HepG2 (cell line): Measurements from ENCODE around the gene SERPINB6. TPM values are rescaled to one million over a fixed set of nuclear protein-coding genes. Genes with fewer than 3 reads are reported as not detected.

Source experiments
- ATAC-seq: fragments of 200-7000 bp; cut with Tn5 transposase; 3 replicates; pipeline ENCODE4 v1.9.1; 2020; ENCODE audit warnings: mild to moderate bottlenecking, moderate library complexity
- BruUV-seq: library from RNA; stranded (reverse); fragments of 400-500 nt; replicated peaks from 2 replicates; lab custom pipeline; 2021; lab: Mats Ljungman, UMichigan
- CTCF ChIA-PET: fragments of 300-600 bp; formaldehyde crosslinking; extraction: SDS; loops from one replicate; lab custom pipeline; 2021; ENCODE audit warnings: low total read pairs, inconsistent platforms, low intra/inter-chr PET ratio; lab: Yijun Ruan, JAX
- POLR2A ChIA-PET: fragments of 350-600 bp; sonication (Branson Sonifier 250); formaldehyde crosslinking; loops from one replicate; lab custom pipeline; 2020; ENCODE audit warnings: antibody characterized with exemption, inconsistent platforms; lab: Yijun Ruan, JAX
- DNase-seq: peaks from one replicate; pipeline ENCODE4 v3.0.0-alpha.2; 2015; ENCODE audit warnings: low spot score
- FAIRE-seq: peaks from 3 replicates; lab custom pipeline; 2011; peaks lifted over from hg19 to GRCh38; lab: Jason Lieb, UNC
- H2AFZ ChIP-seq: one replicate; pipeline ENCODE4 v1.6.1; 2011; ENCODE audit warnings: low read length, inconsistent platforms
- H3K27ac ChIP-seq: fragments of 300-600 bp; 3 replicates; pipeline ENCODE4 v1.8.0; 2011; ENCODE audit warnings: mixed run types, mild to moderate bottlenecking, mixed read lengths, low read length, inconsistent platforms; ENCODE audit not compliant: insufficient read depth; ENCODE audit errors: extremely low read length
- H3K27me3 ChIP-seq, 2 experiments: fragments of 200-600 bp in 1 of 2; 2 replicates in 1 of 2; 3 replicates in 1 of 2; pipeline versions ENCODE4 v1.6.0 to v1.8.0; 2011; ENCODE audit warnings: low read length in 2 of 2, mild to moderate bottlenecking in 2 of 2, moderate library complexity in 2 of 2, inconsistent platforms in 1 of 2; ENCODE audit not compliant: insufficient read depth in 2 of 2, control insufficient read depth in 1 of 2
- H3K36me3 ChIP-seq, 2 experiments: fragments of 200-600 bp in 1 of 2; replicated peaks in 1 of 2; 2 replicates in 1 of 2; 3 replicates in 1 of 2; pipeline versions ENCODE4 v1.5.1 to v1.8.0; 2011; ENCODE audit warnings: low read length in 2 of 2, inconsistent platforms in 1 of 2; ENCODE audit not compliant: insufficient read depth in 2 of 2, control insufficient read depth in 1 of 2
- H3K4me1 ChIP-seq: 2 replicates; pipeline ENCODE4 v1.5.1; 2012; ENCODE audit warnings: low read length, inconsistent platforms; ENCODE audit not compliant: insufficient read depth
- H3K4me2 ChIP-seq: 2 replicates; pipeline ENCODE4 v1.6.0; 2011; ENCODE audit warnings: low read depth, low read length, inconsistent platforms
- H3K4me3 ChIP-seq, 3 experiments: fragments of 200-600 bp in 1 of 3; sonication (generic), shearing (Covaris generic) in 1 of 3; replicated peaks in 1 of 3; 2 replicates each; pipeline ENCODE4 v1.5.1; 2011 to 2016; ENCODE audit warnings: low read length in 3 of 3, inconsistent platforms in 2 of 3, low read depth in 2 of 3, mild to moderate bottlenecking in 2 of 3, control low read depth in 1 of 3, mixed read lengths in 1 of 3; ENCODE audit not compliant: insufficient read depth in 1 of 3
- H3K79me2 ChIP-seq: one replicate; pipeline ENCODE4 v1.6.1; 2011; ENCODE audit warnings: low read length, inconsistent platforms; ENCODE audit not compliant: insufficient read depth
- H3K9ac ChIP-seq: 2 replicates; pipeline ENCODE4 v1.6.0; 2011; ENCODE audit warnings: mild to moderate bottlenecking, low read depth, low read length, inconsistent platforms; ENCODE audit not compliant: insufficient read depth
- H3K9me3 ChIP-seq: 2 replicates; pipeline ENCODE4 v1.5.1; 2012; ENCODE audit warnings: mild to moderate bottlenecking, low read length
- H4K20me1 ChIP-seq: 2 replicates; pipeline ENCODE4 v1.6.0; 2011; ENCODE audit warnings: inconsistent platforms, mild to moderate bottlenecking, low read length, moderate library complexity; ENCODE audit not compliant: insufficient read depth
- DR1 ChIP-seq: sonication (generic); formaldehyde crosslinking; IDR thresholded peaks from 2 replicates; pipeline ENCODE4 v1.8.0; 2021; ENCODE audit warnings: mild to moderate bottlenecking, missing genetic modification reagents, inconsistent platforms
- ELF3 ChIP-seq: IDR thresholded peaks from 2 replicates; pipeline ENCODE4 v1.6.1; 2016; ENCODE audit warnings: missing genetic modification reagents, missing compliant biosample characterization
- EP300 ChIP-seq, 3 experiments: sonication (generic) in 1 of 3; formaldehyde crosslinking in 1 of 3; IDR thresholded peaks; 2 replicates each; pipeline versions ENCODE4 v1.5.1 to v1.6.1; 2011 to 2020; ENCODE audit warnings: low read depth in 2 of 3, low read length in 2 of 3, borderline replicate concordance in 1 of 3, improper control_type of control experiment in 1 of 3, mild to moderate bottlenecking in 1 of 3, missing genetic modification reagents in 1 of 3, moderate library complexity in 1 of 3
- ETV5 ChIP-seq: IDR thresholded peaks from 2 replicates; pipeline ENCODE4 v1.6.1; 2018; ENCODE audit warnings: missing biosample characterization, missing genetic modification reagents, inconsistent platforms, borderline replicate concordance
- FOXM1 ChIP-seq: sonication (generic); formaldehyde crosslinking; IDR thresholded peaks from 2 replicates; pipeline ENCODE4 v1.5.0; 2020; ENCODE audit warnings: missing genetic modification reagents
- JUN ChIP-seq: sonication (generic); formaldehyde crosslinking; IDR thresholded peaks from 2 replicates; pipeline ENCODE4 v1.4.0; 2020; ENCODE audit warnings: mild to moderate bottlenecking, missing genetic modification reagents
- MTF1 ChIP-seq: sonication (generic); formaldehyde crosslinking; IDR thresholded peaks from 2 replicates; pipeline ENCODE4 v1.5.0; 2020; ENCODE audit warnings: missing genetic modification reagents
- RXRA ChIP-seq: sonication (generic); formaldehyde crosslinking; IDR thresholded peaks from 2 replicates; pipeline ENCODE4 v1.5.1; 2020; ENCODE audit warnings: missing genetic modification reagents
- SMYD3 ChIP-seq: sonication (generic); formaldehyde crosslinking; IDR thresholded peaks from 2 replicates; pipeline ENCODE4 v1.8.1; 2023; ENCODE audit warnings: mild to moderate bottlenecking, missing genetic modification reagents
- TBX3 ChIP-seq: fragments of 450-650 bp; IDR thresholded peaks from 2 replicates; pipeline ENCODE4 v1.6.1; 2017; ENCODE audit warnings: antibody characterized with exemption, mild to moderate bottlenecking, inconsistent platforms, borderline replicate concordance
- ZEB1 ChIP-seq: IDR thresholded peaks from 2 replicates; pipeline ENCODE4 v1.6.1; 2012; ENCODE audit warnings: mild to moderate bottlenecking, low read depth, inconsistent platforms; ENCODE audit not compliant: insufficient replicate concordance
- ZNF17 ChIP-seq: sonication (generic); formaldehyde crosslinking; IDR thresholded peaks from 2 replicates; pipeline ENCODE4 v1.5.0; 2020; ENCODE audit warnings: mild to moderate bottlenecking, missing genetic modification reagents
- ZNF557 ChIP-seq: sonication (generic); formaldehyde crosslinking; IDR thresholded peaks from 2 replicates; pipeline ENCODE4 v1.4.0; 2020; ENCODE audit warnings: missing genetic modification reagents
- ZNF570 ChIP-seq: sonication (generic); formaldehyde crosslinking; IDR thresholded peaks from 2 replicates; pipeline ENCODE4 v1.4.0; 2020; ENCODE audit warnings: mild to moderate bottlenecking, missing genetic modification reagents, borderline replicate concordance
- ZNF670 ChIP-seq: sonication (generic); formaldehyde crosslinking; IDR thresholded peaks from 2 replicates; pipeline ENCODE4 v1.8.0; 2022; ENCODE audit warnings: mild to moderate bottlenecking, missing genetic modification reagents, borderline replicate concordance
- WGBS: methylation state at CpG from one replicate; pipeline ENCODE4 v1.1.6; 2017; ENCODE audit warnings: low lambda C conversion rate; 5-methylcytosine and 5-hydroxymethylcytosine counted together
- in situ Hi-C: cut with HindIII; loops from 2 replicates; pipeline ENCODE4 v1.10.0; 2017; ENCODE audit warnings: low pct_unique_long_range_greater_than_20kb; ENCODE audit not compliant: extremely low pct_ligation_motif_present
- intact Hi-C: fragments of 100-400 bp; cut with micrococcal nuclease; formaldehyde crosslinking; loops from one replicate; pipeline ENCODE4 v1.10.0; 2022; ENCODE audit not compliant: unreplicated experiment
- polyA plus RNA-seq, 8 experiments: library from polyadenylated mRNA; depleted of rRNA in 3 of 8; stranded (reverse) in 7 of 8; unstranded in 1 of 8; fragments of >200 nt; fragmentation: Illumina TruSeq in 4 of 8; extraction: Trizol in 4 of 8; gene quantifications; 2 replicates each; pipeline versions ENCODE4 v1.2.1 to v1.2.3, GENCODE V29; 2011 to 2016; ENCODE audit warnings: low read depth in 4 of 8, missing spikeins in 1 of 8, mixed read lengths in 1 of 8; ENCODE audit not compliant: insufficient read depth in 1 of 8
- total RNA-seq, 5 experiments: library from RNA; depleted of rRNA; stranded (reverse); fragments of >200 nt; fragmentation: Illumina TruSeq; extraction: Trizol; gene quantifications; 2 replicates each; pipeline ENCODE4 v1.2.3, GENCODE V29; 2016; ENCODE audit warnings: low read depth in 1 of 5
- TF ChIP-seq, protein P1 (sequence below): sonication (generic); formaldehyde crosslinking; IDR thresholded peaks from 2 replicates; pipeline ENCODE4 v1.4.0; 2020; ENCODE audit warnings: missing genetic modification reagents; ENCODE audit errors: not compliant biosample characterization
- TF ChIP-seq, protein P2 (sequence below): sonication (generic); formaldehyde crosslinking; IDR thresholded peaks from 2 replicates; pipeline ENCODE4 v1.5.0; 2020; ENCODE audit warnings: mild to moderate bottlenecking, missing genetic modification reagents
- TF ChIP-seq, protein P3 (sequence below): fragments of 450-650 bp; IDR thresholded peaks from 2 replicates; pipeline ENCODE4 v1.6.1; 2017
- TF ChIP-seq, protein P4 (sequence below): sonication (generic); IDR thresholded peaks from 2 replicates; pipeline ENCODE4 v1.6.1; 2016; ENCODE audit warnings: low read depth, borderline replicate concordance

SERPINB6 gene
- total and polyA plus RNA-seq, 2 of the 13 experiments (the other 11 are each of a cell fraction or from before 2014, with no cell fraction given), result 38.2 to 61.3 TPM

DNA sequence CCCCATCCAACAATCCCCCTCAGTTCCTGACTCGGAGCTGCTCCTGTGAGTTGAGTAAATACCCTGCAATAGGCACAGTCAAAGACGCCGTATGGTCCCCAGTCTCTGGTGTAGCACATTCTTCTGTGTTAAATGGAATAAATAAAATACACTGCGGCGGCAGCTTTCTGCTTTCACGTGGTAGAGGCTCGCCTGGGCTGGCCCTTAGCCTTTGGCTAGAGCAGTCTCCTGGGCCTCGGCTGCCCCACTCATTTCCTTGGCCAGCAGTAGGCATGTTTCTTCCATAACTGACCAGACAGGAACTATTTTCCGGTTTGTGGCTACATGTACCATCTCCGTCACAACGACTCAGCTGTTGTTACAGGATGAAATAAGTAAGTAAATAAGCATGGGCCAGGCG is 20.7 kb downstream of the SERPINB6 start:
- H3K9ac ChIP-seq, result no peak overlapping the region
- H3K27ac ChIP-seq, result no peak overlapping the region
- peaks cover 1 to 5% of the 10 kb centered on the region in 2 experiments; a peak in 2 of 5 replicates for H3K36me3 ChIP-seq
- no peak for FAIRE-seq
- no peak for TF ChIP-seq ZNF570
- TF ChIP-seq FOXM1, result no peak
- TF ChIP-seq TBX3, result no peak
- TF ChIP-seq DR1 (CRISPR knock-in tag), result no peak
- no peak for TF ChIP-seq ELF3 (CRISPR knock-in tag)
- no peak for TF ChIP-seq EP300 (IDR thresholded peaks at IDR 0.05; ENCODE audit: low read depth in 2 of 2, low read length in 2 of 2)
- no peak for TF ChIP-seq EP300 (CRISPR knock-in tag; IDR thresholded peaks at IDR 0.05; ENCODE audit: borderline replicate concordance)
- no peak for TF ChIP-seq ETV5 (CRISPR knock-in tag)
- TF ChIP-seq ZNF557 (CRISPR knock-in tag), result no peak
- TF ChIP-seq, protein P1, sequence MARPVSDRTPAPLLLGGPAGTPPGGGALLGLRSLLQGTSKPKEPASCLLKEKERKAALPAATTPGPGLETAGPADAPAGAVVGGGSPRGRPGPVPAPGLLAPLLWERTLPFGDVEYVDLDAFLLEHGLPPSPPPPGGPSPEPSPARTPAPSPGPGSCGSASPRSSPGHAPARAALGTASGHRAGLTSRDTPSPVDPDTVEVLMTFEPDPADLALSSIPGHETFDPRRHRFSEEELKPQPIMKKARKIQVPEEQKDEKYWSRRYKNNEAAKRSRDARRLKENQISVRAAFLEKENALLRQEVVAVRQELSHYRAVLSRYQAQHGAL, result no peak
- TF ChIP-seq, protein P2, sequence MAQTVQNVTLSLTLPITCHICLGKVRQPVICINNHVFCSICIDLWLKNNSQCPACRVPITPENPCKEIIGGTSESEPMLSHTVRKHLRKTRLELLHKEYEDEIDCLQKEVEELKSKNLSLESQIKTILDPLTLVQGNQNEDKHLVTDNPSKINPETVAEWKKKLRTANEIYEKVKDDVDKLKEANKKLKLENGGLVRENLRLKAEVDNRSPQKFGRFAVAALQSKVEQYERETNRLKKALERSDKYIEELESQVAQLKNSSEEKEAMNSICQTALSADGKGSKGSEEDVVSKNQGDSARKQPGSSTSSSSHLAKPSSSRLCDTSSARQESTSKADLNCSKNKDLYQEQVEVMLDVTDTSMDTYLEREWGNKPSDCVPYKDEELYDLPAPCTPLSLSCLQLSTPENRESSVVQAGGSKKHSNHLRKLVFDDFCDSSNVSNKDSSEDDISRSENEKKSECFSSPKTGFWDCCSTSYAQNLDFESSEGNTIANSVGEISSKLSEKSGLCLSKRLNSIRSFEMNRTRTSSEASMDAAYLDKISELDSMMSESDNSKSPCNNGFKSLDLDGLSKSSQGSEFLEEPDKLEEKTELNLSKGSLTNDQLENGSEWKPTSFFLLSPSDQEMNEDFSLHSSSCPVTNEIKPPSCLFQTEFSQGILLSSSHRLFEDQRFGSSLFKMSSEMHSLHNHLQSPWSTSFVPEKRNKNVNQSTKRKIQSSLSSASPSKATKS (CRISPR knock-in tag), result no peak
- no peak for TF ChIP-seq ZEB1
- no peak for TF ChIP-seq MTF1 (CRISPR knock-in tag)
- TF ChIP-seq SMYD3 (CRISPR knock-in tag), result no peak
- no peak for TF ChIP-seq JUN (CRISPR knock-in tag)
- TF ChIP-seq RXRA (CRISPR knock-in tag), result no peak
- TF ChIP-seq, protein P3, sequence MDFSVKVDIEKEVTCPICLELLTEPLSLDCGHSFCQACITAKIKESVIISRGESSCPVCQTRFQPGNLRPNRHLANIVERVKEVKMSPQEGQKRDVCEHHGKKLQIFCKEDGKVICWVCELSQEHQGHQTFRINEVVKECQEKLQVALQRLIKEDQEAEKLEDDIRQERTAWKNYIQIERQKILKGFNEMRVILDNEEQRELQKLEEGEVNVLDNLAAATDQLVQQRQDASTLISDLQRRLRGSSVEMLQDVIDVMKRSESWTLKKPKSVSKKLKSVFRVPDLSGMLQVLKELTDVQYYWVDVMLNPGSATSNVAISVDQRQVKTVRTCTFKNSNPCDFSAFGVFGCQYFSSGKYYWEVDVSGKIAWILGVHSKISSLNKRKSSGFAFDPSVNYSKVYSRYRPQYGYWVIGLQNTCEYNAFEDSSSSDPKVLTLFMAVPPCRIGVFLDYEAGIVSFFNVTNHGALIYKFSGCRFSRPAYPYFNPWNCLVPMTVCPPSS, result no peak
- no peak for TF ChIP-seq ZNF670
- no peak for TF ChIP-seq ZNF17 (CRISPR knock-in tag)
- TF ChIP-seq, protein P4, sequence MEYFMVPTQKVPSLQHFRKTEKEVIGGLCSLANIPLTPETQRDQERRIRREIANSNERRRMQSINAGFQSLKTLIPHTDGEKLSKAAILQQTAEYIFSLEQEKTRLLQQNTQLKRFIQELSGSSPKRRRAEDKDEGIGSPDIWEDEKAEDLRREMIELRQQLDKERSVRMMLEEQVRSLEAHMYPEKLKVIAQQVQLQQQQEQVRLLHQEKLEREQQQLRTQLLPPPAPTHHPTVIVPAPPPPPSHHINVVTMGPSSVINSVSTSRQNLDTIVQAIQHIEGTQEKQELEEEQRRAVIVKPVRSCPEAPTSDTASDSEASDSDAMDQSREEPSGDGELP, result no peak
- TF ChIP-seq, all 625 proteins: peak for 0
- 89% methylated on average over 12 of the region's 12 CpGs for WGBS
- no peak overlapping the region for H2AFZ ChIP-seq
- in situ Hi-C loops, result loop anchor here (5.0 kb wide), 2 partner anchors 37 to 102 kb away; no protein-coding TSS in a partner anchor
- BruUV-seq, result no TSS peak
- no peaks in the 10 kb centered on the region for H3K79me2 ChIP-seq
- DNase-seq (no peak), ATAC-seq (no peak)
- ChIA-PET CTCF (no interaction called here), POLR2A (interaction anchor here (1.0 kb wide), 1 partner anchor 21 kb away, joined by 4 read pairs; no protein-coding TSS in a partner anchor)
- intact Hi-C loops, result loop anchor here (5.0 kb wide), 1 partner anchor 107 kb away; no protein-coding TSS in a partner anchor
- H3K4me3 ChIP-seq, result no peak overlapping the region
- H3K4me1 ChIP-seq, result peaks cover 17% of the 10 kb centered on the region
- H3K9me3 ChIP-seq, result no peaks in the 10 kb centered on the region
- H3K4me2 ChIP-seq, result no peak overlapping the region
- no peaks in the 10 kb centered on the region for H4K20me1 ChIP-seq
- no peaks in the 10 kb centered on the region for H3K27me3 ChIP-seq
